Activated CD8-positive, alpha-beta memory T cell treated with anti-CD3 and anti-CD28 coated beads, Interleukin-2, amount 50 U/mL, for 24 hours (primary cell): ENCODE results near the gene HECW1.
"Not testable (repeated sequence)": the region's sequence is repeated elsewhere in the genome, so short reads cannot be mapped to it uniquely, and the experiment has no call there.

Source experiments
- DNase-seq: peaks from one replicate; pipeline ENCODE4 v3.0.0-alpha.2; 2020; ENCODE audit errors: extremely low read depth

The HECW1 gene

GRCh38 chr7:43208242-43208641, 95.8 kb downstream of the HECW1 start:
- no peak for DNase-seq

GRCh38 chr7:43210539-43210938, 98.1 kb downstream of the HECW1 start:
- not testable (repeated sequence) for DNase-seq

GRCh38 chr7:43211286-43211685, 98.8 kb downstream of the HECW1 start:
- no peak for DNase-seq

- DNase-seq: no peak
Measured at GRCh38 chr7:43211693-43212092, 99.2 kb downstream of the HECW1 start.

- DNase-seq: no peak
Measured at GRCh38 chr7:43212921-43213320, 100.5 kb downstream of the HECW1 start.

GRCh38 chr7:43215061-43215460, 102.6 kb downstream of the HECW1 start:
- no peak for DNase-seq

- no peak for DNase-seq
Measured at GRCh38 chr7:43217055-43217454, 104.6 kb downstream of the HECW1 start.

- not testable (repeated sequence) for DNase-seq
Measured at GRCh38 chr7:43218901-43219300, 106.5 kb downstream of the HECW1 start.

- DNase-seq: no peak
Measured at GRCh38 chr7:43220250-43220649, 107.8 kb downstream of the HECW1 start.

GRCh38 chr7:43220742-43221141, 108.3 kb downstream of the HECW1 start:
- no peak for DNase-seq

GRCh38 chr7:43229801-43230200, 117.4 kb downstream of the HECW1 start:
- DNase-seq: no peak

- DNase-seq: no peak
Measured at GRCh38 chr7:43232366-43232765, 119.9 kb downstream of the HECW1 start.

- DNase-seq: no peak
Measured at GRCh38 chr7:43234073-43234472, 121.6 kb downstream of the HECW1 start.

- DNase-seq: no peak
Measured at GRCh38 chr7:43234968-43235367, 122.5 kb downstream of the HECW1 start.

- DNase-seq: no peak
Measured at GRCh38 chr7:43240565-43240964, 128.1 kb downstream of the HECW1 start.

GRCh38 chr7:43242628-43243255, 130.3 kb downstream of the HECW1 start:
- DNase-seq: no peak

- no peak for DNase-seq
Measured at GRCh38 chr7:43244232-43244631, 131.8 kb downstream of the HECW1 start.

- no peak for DNase-seq
Measured at GRCh38 chr7:43244784-43245183, 132.3 kb downstream of the HECW1 start.

- DNase-seq: no peak
Measured at GRCh38 chr7:43247757-43248156, 135.3 kb downstream of the HECW1 start.

GRCh38 chr7:43248553-43248952, 136.1 kb downstream of the HECW1 start:
- no peak for DNase-seq

GRCh38 chr7:43248961-43249822, 136.7 kb downstream of the HECW1 start:
- DNase-seq: no peak

GRCh38 chr7:43249823-43250145, 137.3 kb downstream of the HECW1 start:
- DNase-seq: no peak
